ENCODE data around the gene CRKL. TPM values are rescaled to one million over a fixed set of nuclear protein-coding genes. Genes with fewer than 3 reads are reported as not detected.
"Not testable (repeated sequence)": the region's sequence is repeated elsewhere in the genome, so short reads cannot be mapped to it uniquely, and the experiment has no call there.

The CRKL gene
- total RNA-seq, 1 donor from 2014 or later = 72.9 TPM

GRCh38 chr22:20927940-20928572 lies 10.8 kb downstream of the CRKL start:
- no peak for FAIRE-seq
- no peaks in the 10 kb centered on the region for H3K27me3 ChIP-seq (ENCODE audit: control insufficient read depth, insufficient read depth, low read length)
- no peak for TF ChIP-seq CTCF (IDR thresholded peaks at IDR 0.05; ENCODE audit: insufficient read depth, low read length, severe bottlenecking)
- H3K36me3 ChIP-seq (ENCODE audit: control insufficient read depth, insufficient read depth, low read length) = peaks cover 1% of the 10 kb centered on the region
- DNase-seq (ENCODE audit: low read depth) = no peak
- no peak overlapping the region for H3K4me3 ChIP-seq (ENCODE audit: low read depth, low read length)

- FAIRE-seq (no peak), DNase-seq (ENCODE audit: low read depth) (no peak)
- no peaks in the 10 kb centered on the region for H3K27me3 ChIP-seq (ENCODE audit: control insufficient read depth, insufficient read depth, low read length)
- no peak for TF ChIP-seq CTCF (IDR thresholded peaks at IDR 0.05; ENCODE audit: insufficient read depth, low read length, severe bottlenecking)
- H3K36me3 ChIP-seq (ENCODE audit: control insufficient read depth, insufficient read depth, low read length) = peaks cover 1% of the 10 kb centered on the region
- H3K4me3 ChIP-seq (ENCODE audit: low read depth, low read length) = no peak overlapping the region
These were observed 11.4 kb downstream of the CRKL start for GRCh38 chr22:20928573-20928967.

- H3K27me3 ChIP-seq (ENCODE audit: control insufficient read depth, insufficient read depth, low read length) = no peaks in the 10 kb centered on the region
These were observed 12.8 kb downstream of the CRKL start for GRCh38 chr22:20930004-20930403.

GRCh38 chr22:20930435-20930834 lies 13.2 kb downstream of the CRKL start:
- not testable (repeated sequence) for FAIRE-seq; DNase-seq (ENCODE audit: low read depth); H3K27me3 ChIP-seq (ENCODE audit: control insufficient read depth, insufficient read depth, low read length)

More at GRCh38 chr22:20930004-20930403, 12.8 kb downstream of the CRKL start:
- Histone ChIP-seq H3K4me3 (ENCODE audit: low read depth, low read length) (no peak overlapping the region), H3K36me3 (ENCODE audit: control insufficient read depth, insufficient read depth, low read length) (peaks cover 7% of the 10 kb centered on the region)
- TF ChIP-seq CTCF (IDR thresholded peaks at IDR 0.05; ENCODE audit: insufficient read depth, low read length, severe bottlenecking) = no peak
- FAIRE-seq (no peak), DNase-seq (ENCODE audit: low read depth) (no peak)

GRCh38 chr22:20931126-20931654 lies 14.0 kb downstream of the CRKL start:
- TF ChIP-seq CTCF (IDR thresholded peaks at IDR 0.05; ENCODE audit: insufficient read depth, low read length, severe bottlenecking) = no peak
- H3K4me3 ChIP-seq (ENCODE audit: low read depth, low read length) = no peak overlapping the region
- no peaks in the 10 kb centered on the region for H3K27me3 ChIP-seq (ENCODE audit: control insufficient read depth, insufficient read depth, low read length)
- H3K36me3 ChIP-seq (ENCODE audit: control insufficient read depth, insufficient read depth, low read length) = peaks cover 7% of the 10 kb centered on the region
- DNase-seq (ENCODE audit: low read depth) = no peak
- FAIRE-seq = no peak

More at GRCh38 chr22:20930435-20930834, 13.2 kb downstream of the CRKL start:
- not testable (repeated sequence) for H3K36me3 ChIP-seq (ENCODE audit: control insufficient read depth, insufficient read depth, low read length); H3K4me3 ChIP-seq (ENCODE audit: low read depth, low read length)

- Histone ChIP-seq H3K36me3 (ENCODE audit: control insufficient read depth, insufficient read depth, low read length) (peaks cover 13% of the 10 kb centered on the region), H3K4me3 (ENCODE audit: low read depth, low read length) (no peak overlapping the region), H3K27me3 (ENCODE audit: control insufficient read depth, insufficient read depth, low read length) (no peaks in the 10 kb centered on the region)
- TF ChIP-seq CTCF (IDR thresholded peaks at IDR 0.05; ENCODE audit: insufficient read depth, low read length, severe bottlenecking) = no peak
- no peak for DNase-seq (ENCODE audit: low read depth)
- FAIRE-seq = no peak
These were observed 16.7 kb downstream of the CRKL start for GRCh38 chr22:20933910-20934309.

- not testable (repeated sequence) for H3K4me3 ChIP-seq (ENCODE audit: low read depth, low read length); H3K27me3 ChIP-seq (ENCODE audit: control insufficient read depth, insufficient read depth, low read length); DNase-seq (ENCODE audit: low read depth); FAIRE-seq
- H3K36me3 ChIP-seq (ENCODE audit: control insufficient read depth, insufficient read depth, low read length) = peaks cover 13% of the 10 kb centered on the region
These were observed 17.8 kb downstream of the CRKL start for GRCh38 chr22:20935049-20935448.

GRCh38 chr22:20935780-20936539 lies 18.8 kb downstream of the CRKL start:
- not testable (repeated sequence) for H3K27me3 ChIP-seq (ENCODE audit: control insufficient read depth, insufficient read depth, low read length); FAIRE-seq; DNase-seq (ENCODE audit: low read depth); H3K4me3 ChIP-seq (ENCODE audit: low read depth, low read length)
- H3K36me3 ChIP-seq (ENCODE audit: control insufficient read depth, insufficient read depth, low read length) = peaks cover 13% of the 10 kb centered on the region
